Measurements from ENCODE around the gene GRIP2.

GRIP2 gene

GRCh38 chr3:14539742-14540491 lies at the start of gene GRIP2:
GRIP2 (minus strand) TSS chr3:14540342; CDS start chr3:14540308, 34 bp downstream.
- TF ChIP-seq KLF8 (tag by site-specific recombination; IDR thresholded peaks at IDR 0.05) (no peak), ZIC2 (tag by site-specific recombination; IDR thresholded peaks at IDR 0.05) (peak; percentile 82), ZNF544 (tag by site-specific recombination; IDR thresholded peaks at IDR 0.05) (no peak), KLF1 (tag by site-specific recombination; IDR thresholded peaks at IDR 0.05) (peak; percentile 16; the same call in 1 of the 2 replicates), KLF17 (tag by site-specific recombination; IDR thresholded peaks at IDR 0.05) (peak; percentile 82), YY2 (tag by site-specific recombination; IDR thresholded peaks at IDR 0.05) (no peak), ZNF404 (tag by site-specific recombination; IDR thresholded peaks at IDR 0.05) (no peak), ZNF501 (tag by site-specific recombination; IDR thresholded peaks at IDR 0.05) (no peak), ZFHX2 (tag by site-specific recombination; conservative IDR thresholded peaks at IDR 0.05) (peak; percentile 89), REPIN1 (tag by site-specific recombination; IDR thresholded peaks at IDR 0.05; ENCODE audit: low read depth) (no peak), ZNF791 (tag by site-specific recombination; IDR thresholded peaks at IDR 0.05) (no peak), EGR2 (tag by site-specific recombination; IDR thresholded peaks at IDR 0.05; ENCODE audit: low read depth) (peak; percentile 93)
- Histone ChIP-seq H3K9me3 (ENCODE audit: control insufficient read depth, insufficient read depth, low read depth, low read length) (no peaks in the 10 kb centered on the region), H3K36me3 (ENCODE audit: control insufficient read depth in 2 of 2, insufficient read depth in 1 of 2, low read length in 2 of 2) (no peaks in the 10 kb centered on the region), H3K4me1 (ENCODE audit: control insufficient read depth, insufficient read depth, low read length) (no peaks in the 10 kb centered on the region), H3K4me3 (ENCODE audit: low read depth, low read length) (no peak within 1 kb of the TSS), H3K27ac (ENCODE audit: extremely low read depth, low read depth, low read length) (no peak within 1 kb of the TSS)
- POLR2A ChIA-PET = no interaction called here
- CTCF ChIA-PET = interaction anchor here (1.8 to 2.3 kb wide), 2 partner anchors 8 to 10 kb away, joined by 4 to 11 read pairs; no protein-coding TSS in a partner anchor

- no peaks in the 10 kb centered on the region for H3K36me3 ChIP-seq (ENCODE audit: control insufficient read depth in 2 of 2, insufficient read depth in 1 of 2, low read length in 2 of 2)
- CTCF ChIA-PET = interaction anchor here (0.7 to 1.1 kb wide), 2 partner anchors 12 to 14 kb away, joined by 3 to 4 read pairs; no protein-coding TSS in a partner anchor
- no peak overlapping the region for H3K27ac ChIP-seq (ENCODE audit: extremely low read depth, low read depth, low read length)
- no peak overlapping the region for H3K4me3 ChIP-seq (ENCODE audit: low read depth, low read length)
- H3K4me1 ChIP-seq (ENCODE audit: control insufficient read depth, insufficient read depth, low read length) = no peaks in the 10 kb centered on the region
- POLR2A ChIA-PET = no interaction called here
- H3K9me3 ChIP-seq (ENCODE audit: control insufficient read depth, insufficient read depth, low read depth, low read length) = no peaks in the 10 kb centered on the region
- TF ChIP-seq HOXA7 (CRISPR knock-in tag; IDR thresholded peaks at IDR 0.05; ENCODE audit: borderline replicate concordance) = no peak
- TF ChIP-seq ZNF623 (tag by site-specific recombination; IDR thresholded peaks at IDR 0.05) = no peak
- no peak for TF ChIP-seq PBX3 (CRISPR knock-in tag; IDR thresholded peaks at IDR 0.05)
- no peak for TF ChIP-seq ZNF362 (tag by site-specific recombination; IDR thresholded peaks at IDR 0.05)
- TF ChIP-seq ZBTB21 (tag by site-specific recombination; IDR thresholded peaks at IDR 0.05) = no peak
- TF ChIP-seq ZNF266 (tag by site-specific recombination; IDR thresholded peaks at IDR 0.05; ENCODE audit: low read depth) = no peak
- TF ChIP-seq ZNF155 (tag by site-specific recombination; IDR thresholded peaks at IDR 0.05) = no peak
- no peak for TF ChIP-seq SCRT1 (tag by site-specific recombination; IDR thresholded peaks at IDR 0.05; ENCODE audit: borderline replicate concordance)
- no peak for TF ChIP-seq ZNF24 (tag by site-specific recombination; IDR thresholded peaks at IDR 0.05)
- no peak for TF ChIP-seq ZNF596 (tag by site-specific recombination; IDR thresholded peaks at IDR 0.05)
- no peak for TF ChIP-seq ZNF549 (tag by site-specific recombination; IDR thresholded peaks at IDR 0.05)
- TF ChIP-seq ZNF777 (tag by site-specific recombination; IDR thresholded peaks at IDR 0.05; ENCODE audit: borderline replicate concordance) = no peak
- no peak for TF ChIP-seq ZNF341 (tag by site-specific recombination; IDR thresholded peaks at IDR 0.05; ENCODE audit: low read depth)
These were observed 48.4 kb upstream of the GRIP2 start for GRCh38 chr3:14588425-14589112.
